Measurements from ENCODE around the gene NCF4.

The NCF4 gene

GRCh38 chr22:36860821-36861659 is at the start of gene NCF4:
Gene NCF4 (plus strand): TSS chr22:36861006. CDS start chr22:36861172, 166 bp downstream.
- DNase-seq (ENCODE audit: low read depth in 2 of 2) = no peak

- DNase-seq (ENCODE audit: low read depth in 2 of 2) = no peak
Measured at GRCh38 chr22:36811094-36811800, 49.6 kb upstream of the NCF4 start.

GRCh38 chr22:36814801-36815200 is 46.0 kb upstream of the NCF4 start:
- no peak for DNase-seq (ENCODE audit: low read depth in 2 of 2)

- no peak for DNase-seq (ENCODE audit: low read depth in 2 of 2)
Measured at GRCh38 chr22:36815558-36816338, 45.1 kb upstream of the NCF4 start.

- DNase-seq (ENCODE audit: low read depth in 2 of 2) = no peak
Measured at GRCh38 chr22:36816339-36816635, 44.5 kb upstream of the NCF4 start.

- no peak for DNase-seq (ENCODE audit: low read depth in 2 of 2)
Measured at GRCh38 chr22:36816636-36817524, 43.9 kb upstream of the NCF4 start, which contains the start of gene PVALB. Gene PVALB (minus strand): TSS chr22:36817035. CDS start chr22:36817005, 30 bp downstream.

GRCh38 chr22:36817525-36817848 is 43.3 kb upstream of the NCF4 start:
- DNase-seq (ENCODE audit: low read depth in 2 of 2) = no peak

GRCh38 chr22:36818010-36818642 is 42.7 kb upstream of the NCF4 start:
- no peak for DNase-seq (ENCODE audit: low read depth in 2 of 2)

GRCh38 chr22:36819112-36819511 is 41.7 kb upstream of the NCF4 start:
- DNase-seq (ENCODE audit: low read depth in 2 of 2) = no peak

GRCh38 chr22:36822581-36822980 is 38.2 kb upstream of the NCF4 start:
- no peak for DNase-seq (ENCODE audit: low read depth in 2 of 2)

GRCh38 chr22:36823186-36823839 is 37.5 kb upstream of the NCF4 start:
- DNase-seq (ENCODE audit: low read depth in 2 of 2) = no peak

- no peak for DNase-seq (ENCODE audit: low read depth in 2 of 2)
Measured at GRCh38 chr22:36824655-36825054, 36.2 kb upstream of the NCF4 start.

GRCh38 chr22:36826262-36826661 is 34.5 kb upstream of the NCF4 start:
- no peak for DNase-seq (ENCODE audit: low read depth in 2 of 2)

GRCh38 chr22:36828815-36829214 is 32.0 kb upstream of the NCF4 start:
- DNase-seq (ENCODE audit: low read depth in 2 of 2) = no peak

GRCh38 chr22:36829370-36830002 is 31.3 kb upstream of the NCF4 start:
- no peak for DNase-seq (ENCODE audit: low read depth in 2 of 2)

- no peak for DNase-seq (ENCODE audit: low read depth in 2 of 2)
Measured at GRCh38 chr22:36830601-36831000, 30.2 kb upstream of the NCF4 start.

- DNase-seq (ENCODE audit: low read depth in 2 of 2) = no peak
Measured at GRCh38 chr22:36831206-36831605, 29.6 kb upstream of the NCF4 start.

GRCh38 chr22:36831717-36832116 is 29.1 kb upstream of the NCF4 start:
- DNase-seq (ENCODE audit: low read depth in 2 of 2) = no peak

GRCh38 chr22:36833073-36833472 is 27.7 kb upstream of the NCF4 start:
- DNase-seq (ENCODE audit: low read depth in 2 of 2) = no peak

- no peak for DNase-seq (ENCODE audit: low read depth in 2 of 2)
Measured at GRCh38 chr22:36835903-36836302, 24.9 kb upstream of the NCF4 start.
